ENCODE measurements around the gene B4GALT3.
"Not testable (repeated sequence)": the region's sequence is repeated elsewhere in the genome, so short reads cannot be mapped to it uniquely, and the experiment has no call there.

The B4GALT3 gene

DNA sequence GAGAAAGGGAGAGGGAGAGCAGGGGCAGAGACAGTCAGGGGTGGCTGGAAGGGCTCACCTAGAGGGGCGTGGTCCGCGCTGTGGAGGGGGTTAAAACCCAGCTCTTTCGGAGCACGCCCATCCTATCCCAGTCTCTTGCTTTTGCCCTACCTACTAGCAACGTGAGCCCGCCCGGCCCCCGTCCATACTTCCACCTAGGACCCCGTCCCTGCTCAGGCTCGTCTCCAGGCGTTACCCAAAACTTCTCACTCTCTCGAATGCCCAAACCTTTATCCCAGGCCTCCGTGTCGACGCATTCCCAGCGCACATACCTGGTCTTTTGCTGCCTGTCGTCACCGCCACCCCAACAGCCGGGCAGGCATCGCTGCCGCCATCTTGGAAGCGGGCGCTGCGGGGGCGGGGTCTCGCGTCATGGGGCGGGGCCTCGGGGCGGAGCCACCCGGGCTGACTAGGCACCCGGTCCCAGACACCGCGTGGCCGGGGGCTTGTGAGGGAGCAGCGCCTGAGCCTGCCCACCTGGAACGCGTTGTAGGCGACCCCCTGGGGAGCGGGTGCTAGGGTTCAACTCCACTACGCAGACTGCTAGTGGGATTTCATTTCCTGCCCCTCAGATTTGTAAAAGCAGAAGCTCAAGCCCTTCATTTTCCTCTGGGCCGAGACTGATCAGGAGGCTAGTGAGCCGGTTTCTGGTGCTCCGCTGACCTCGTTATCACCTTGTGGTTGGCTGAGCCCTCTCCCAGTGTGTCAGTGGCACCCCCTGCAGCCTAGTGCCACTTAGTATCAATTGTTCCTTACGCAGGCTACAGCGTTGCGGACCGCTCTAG lies at the start of gene B4GALT3:
TSS of gene B4GALT3 (minus strand) at position 396 of the 824 bp plus-strand sequence. CDS start 1,447 bp downstream, outside the sequence.
- DNase-seq (ENCODE audit: low spot score) = peak; percentile 75

DNA sequence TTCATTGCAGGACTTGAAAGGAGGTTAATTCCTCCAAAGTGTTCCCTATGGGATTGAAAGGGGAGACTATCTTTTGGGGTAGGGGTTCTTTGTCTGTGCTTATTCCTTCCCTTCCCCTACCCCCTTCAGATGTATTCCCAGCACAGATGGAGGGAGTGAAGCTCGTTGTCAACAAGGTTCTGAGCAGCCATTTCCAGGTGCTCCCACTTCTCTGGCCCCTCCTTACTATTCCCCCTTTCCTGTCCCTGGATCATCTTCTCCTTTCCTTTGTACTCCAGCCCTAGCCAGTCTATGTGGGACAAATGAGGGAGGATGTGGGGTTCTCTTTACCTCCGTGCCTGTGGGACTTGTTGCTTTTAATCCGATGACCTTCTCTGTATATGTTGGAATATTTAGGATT lies 49.5 kb upstream of the B4GALT3 start:
- DNase-seq (ENCODE audit: low spot score) = no peak

DNA sequence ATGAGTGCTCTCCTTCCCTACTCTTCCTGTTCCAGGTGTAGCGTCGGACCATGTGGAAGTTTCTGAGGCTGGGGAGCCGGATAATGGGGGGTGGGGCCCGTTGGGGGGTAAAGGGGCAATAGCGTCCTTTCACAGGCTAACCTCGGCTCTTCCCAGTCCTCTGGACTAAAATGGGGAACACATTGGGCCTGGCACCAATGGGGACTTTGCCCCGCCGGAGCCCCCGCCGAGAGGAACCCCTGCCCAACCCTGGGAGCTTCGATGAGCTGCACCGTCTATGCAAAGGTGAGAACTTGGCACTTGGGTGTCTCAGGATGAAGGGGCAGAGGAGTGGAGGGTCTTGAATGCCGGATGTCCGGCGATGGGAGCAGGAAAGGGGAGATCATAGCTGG lies 49.0 kb upstream of the B4GALT3 start:
- DNase-seq (ENCODE audit: low spot score) = no peak

DNA sequence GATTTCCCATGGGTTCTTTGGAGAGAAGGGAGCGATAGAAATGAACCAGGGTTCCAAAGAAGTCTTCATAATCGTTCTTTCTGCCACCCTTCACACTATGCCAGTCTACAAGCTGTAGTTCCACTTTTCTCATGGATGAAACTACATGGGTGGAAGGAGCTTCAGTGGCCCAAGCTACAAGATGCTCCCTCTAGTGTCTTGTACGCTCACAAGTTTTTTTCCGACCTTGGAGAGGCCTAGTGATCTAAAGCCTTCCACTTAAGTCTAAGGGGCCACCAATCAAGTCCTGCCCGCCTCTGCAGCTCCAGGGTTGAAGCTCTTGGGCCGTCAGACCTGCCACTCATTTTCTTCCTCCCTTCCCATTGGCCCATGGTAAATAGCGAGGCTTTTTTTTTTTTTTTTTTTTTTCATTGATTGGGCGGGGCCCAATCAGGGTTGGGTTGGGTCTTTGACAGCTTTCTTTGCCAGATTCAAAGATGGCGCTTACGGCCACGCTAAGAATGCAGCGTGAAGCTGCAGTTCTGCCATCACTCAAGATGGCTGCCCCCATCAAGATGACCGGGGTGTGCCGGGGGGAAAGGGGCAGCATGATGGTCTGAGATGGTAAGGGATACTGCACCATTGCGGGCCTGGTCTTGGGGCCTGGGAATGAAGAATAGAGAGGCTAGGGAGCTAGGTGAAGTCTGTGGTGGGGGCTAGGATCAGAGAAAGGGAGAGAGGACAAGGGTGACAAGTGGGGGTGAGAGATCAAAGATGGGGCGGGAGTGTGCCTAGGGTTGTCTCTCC lies 48.4 kb upstream of the B4GALT3 start, which contains the start of gene TOMM40L:
TSS of gene TOMM40L (plus strand) at position 527 of the 786 bp plus-strand sequence. CDS start 430 bp downstream, outside the sequence.
- DNase-seq (ENCODE audit: low spot score) = peak; percentile 99

DNA sequence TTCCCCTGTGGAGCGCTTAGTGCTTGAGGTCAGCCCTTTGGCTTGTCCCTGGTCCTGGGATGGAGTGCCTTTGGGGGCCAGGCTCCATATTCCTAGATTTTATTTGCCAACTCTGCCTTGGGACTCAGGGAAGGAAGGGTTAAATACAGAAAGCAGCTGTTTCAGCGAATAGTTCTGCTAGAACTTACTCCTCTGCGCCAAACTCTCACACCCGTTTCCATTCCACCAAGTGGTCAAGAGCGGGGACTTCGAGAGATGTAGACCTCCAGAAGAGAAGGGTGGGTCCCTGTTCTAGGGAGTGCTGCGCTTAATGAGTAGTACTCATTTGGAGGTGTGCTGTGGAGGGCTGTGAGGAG lies 47.8 kb upstream of the B4GALT3 start:
- DNase-seq (ENCODE audit: low spot score) = no peak

DNA sequence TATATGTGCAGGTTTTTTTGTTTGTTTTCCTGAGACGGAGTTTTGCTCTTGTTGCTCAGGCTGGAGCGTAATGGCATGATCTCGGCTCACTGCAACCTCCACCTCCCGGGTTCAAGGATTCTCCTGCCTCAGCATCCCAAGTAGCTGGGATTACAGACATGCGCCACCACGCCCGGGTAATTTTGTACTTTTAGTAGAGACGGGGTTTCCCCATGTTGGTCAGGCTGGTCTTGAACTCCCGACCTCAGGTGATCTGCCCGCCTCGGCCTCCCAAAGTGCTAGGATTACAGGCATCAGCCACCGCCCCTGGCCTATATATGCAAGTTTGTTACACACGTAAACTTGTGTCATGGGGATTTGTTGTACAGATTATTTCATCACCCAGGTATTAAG lies 47.4 kb upstream of the B4GALT3 start:
- DNase-seq (ENCODE audit: low spot score) = not testable (repeated sequence)

DNA sequence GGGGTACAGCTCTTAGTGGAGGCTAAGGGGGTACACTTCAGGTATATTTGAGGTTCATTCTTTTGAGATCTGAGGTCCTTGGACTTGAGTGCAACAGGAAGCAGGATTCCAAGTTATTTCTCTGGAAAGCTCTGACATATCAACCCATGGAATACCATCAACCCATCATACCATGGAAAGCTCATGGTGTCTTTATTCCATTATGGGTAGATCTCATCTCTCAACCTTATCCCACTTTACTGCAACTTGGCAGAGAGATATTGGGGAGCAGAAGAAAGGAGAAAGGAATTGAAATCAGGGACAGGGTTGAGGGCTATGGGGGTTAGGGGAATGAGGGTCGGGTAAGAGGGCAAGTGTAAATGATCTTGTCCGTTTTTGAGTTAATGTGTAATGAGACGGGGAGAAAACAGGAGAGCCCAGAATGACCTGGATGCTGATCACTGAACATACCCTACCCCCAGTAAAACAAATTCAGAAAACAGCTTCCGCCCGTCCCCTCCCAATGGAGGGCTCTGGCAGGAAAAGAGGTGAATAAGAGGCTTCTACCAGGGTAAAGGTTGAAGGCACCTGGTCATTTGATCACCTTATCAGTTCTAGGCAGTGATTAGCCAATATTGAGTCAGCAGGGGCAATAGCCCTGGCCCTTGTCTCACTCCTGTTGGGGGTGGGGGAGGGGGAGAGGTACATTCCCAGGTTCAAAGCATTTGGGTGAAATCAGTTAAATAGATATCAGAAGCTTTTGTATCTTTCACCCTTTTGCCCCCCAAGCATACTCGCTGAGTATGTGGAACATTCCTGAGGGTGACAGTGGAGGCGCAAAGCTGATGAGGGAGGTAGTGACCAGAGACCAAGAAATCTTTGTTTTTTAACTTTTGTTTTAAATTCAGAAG lies 46.7 kb upstream of the B4GALT3 start:
- DNase-seq (ENCODE audit: low spot score) = no peak

DNA sequence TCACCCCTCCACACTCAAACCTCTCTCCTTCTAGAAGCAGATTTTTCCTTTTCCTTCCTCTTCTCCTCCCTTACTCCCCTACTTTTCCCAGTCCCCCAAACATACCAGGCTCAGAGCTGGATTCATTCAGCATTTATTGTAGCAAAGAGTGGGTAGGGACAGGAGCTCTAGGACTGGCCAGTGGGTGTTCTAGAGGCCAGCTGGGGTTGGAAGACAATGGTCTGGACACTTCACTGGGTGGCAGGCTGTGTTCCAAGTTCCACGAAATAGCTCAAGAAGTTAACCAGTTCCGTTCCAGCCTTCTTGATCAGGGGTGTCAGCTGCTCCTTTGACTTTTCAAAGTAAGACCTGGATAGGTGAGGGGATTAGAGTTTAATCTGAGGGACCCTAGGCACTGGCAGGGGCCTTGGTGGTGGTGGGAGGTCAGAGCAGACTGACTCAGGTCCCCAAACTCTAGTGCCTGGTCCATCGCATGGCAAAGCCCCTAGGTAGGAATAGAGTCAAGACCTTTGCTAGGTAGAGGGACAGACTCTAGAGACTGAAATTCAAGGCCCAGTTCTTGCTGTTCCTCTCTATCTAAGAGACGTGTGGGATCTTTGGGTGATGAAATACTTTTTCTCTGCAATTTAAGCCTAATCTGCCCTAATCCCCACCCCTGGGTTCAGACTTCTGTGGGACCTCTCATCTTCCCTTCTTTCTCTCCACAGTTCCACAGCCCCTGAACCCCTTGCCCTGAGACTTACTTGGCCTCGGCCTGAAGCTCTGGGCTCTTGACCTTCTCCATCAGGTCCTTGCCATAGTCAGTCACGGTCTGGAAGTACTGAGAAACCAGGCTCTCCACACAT lies 45.1 kb upstream of the B4GALT3 start:
- DNase-seq (ENCODE audit: low spot score) = no peak

DNA sequence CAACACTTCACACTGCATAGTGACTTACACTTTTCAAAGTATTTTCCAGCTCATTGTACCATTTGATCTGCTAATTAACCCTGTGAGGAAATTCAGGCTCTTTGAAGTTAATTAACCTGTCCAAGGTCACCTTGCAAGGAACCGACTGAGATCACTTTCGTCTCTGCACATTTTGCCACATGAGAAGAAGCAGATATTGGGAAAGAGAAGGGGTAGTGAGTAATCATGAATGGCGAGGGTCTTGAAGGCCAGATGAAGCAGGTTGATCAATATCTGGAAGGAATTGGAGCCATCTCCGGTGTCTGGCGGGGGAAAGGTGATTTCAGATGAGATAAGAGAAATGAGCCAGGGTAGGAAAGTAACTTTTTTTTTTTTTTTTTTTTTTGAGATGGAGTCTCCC lies 42.7 kb upstream of the B4GALT3 start:
- no peak for DNase-seq (ENCODE audit: low spot score)

DNA sequence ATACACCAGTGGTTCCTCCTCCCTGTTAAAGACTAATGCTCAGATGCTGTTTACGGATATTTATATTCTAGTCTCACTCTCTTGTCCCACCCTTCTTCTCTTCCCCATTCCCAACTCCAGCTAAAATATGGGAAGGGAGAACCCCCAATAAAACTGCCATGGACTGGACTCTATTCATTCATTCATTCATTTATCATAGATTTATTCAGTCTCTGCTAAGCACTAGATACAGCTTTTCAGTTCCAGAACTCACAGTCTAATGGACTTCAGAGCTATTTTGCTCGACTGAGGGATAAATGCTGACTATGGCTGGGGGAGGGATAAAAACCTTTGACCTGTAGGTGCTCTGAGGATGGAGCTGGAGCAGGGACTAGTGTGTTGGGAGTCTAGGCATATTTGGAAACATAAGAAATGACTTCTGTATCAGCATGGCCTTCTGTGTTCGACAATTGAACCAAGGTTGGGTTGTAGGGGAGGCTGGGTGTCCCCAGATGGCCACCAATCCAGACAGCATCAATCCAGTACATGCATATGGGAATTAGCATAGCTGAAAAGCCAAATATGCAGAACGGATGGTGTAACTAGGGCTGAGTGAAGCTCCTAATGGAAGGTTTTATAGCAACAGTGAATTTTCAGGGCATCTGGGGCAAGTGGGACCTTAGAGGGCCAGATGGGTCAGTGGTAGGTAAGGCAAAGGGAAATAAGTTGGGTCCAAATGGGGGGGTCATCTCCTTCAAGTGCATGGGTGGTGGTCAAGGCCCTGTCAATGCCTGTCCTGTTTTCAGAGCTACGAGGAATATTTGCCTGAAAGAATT lies 42.0 kb upstream of the B4GALT3 start:
- no peak for DNase-seq (ENCODE audit: low spot score)

DNA sequence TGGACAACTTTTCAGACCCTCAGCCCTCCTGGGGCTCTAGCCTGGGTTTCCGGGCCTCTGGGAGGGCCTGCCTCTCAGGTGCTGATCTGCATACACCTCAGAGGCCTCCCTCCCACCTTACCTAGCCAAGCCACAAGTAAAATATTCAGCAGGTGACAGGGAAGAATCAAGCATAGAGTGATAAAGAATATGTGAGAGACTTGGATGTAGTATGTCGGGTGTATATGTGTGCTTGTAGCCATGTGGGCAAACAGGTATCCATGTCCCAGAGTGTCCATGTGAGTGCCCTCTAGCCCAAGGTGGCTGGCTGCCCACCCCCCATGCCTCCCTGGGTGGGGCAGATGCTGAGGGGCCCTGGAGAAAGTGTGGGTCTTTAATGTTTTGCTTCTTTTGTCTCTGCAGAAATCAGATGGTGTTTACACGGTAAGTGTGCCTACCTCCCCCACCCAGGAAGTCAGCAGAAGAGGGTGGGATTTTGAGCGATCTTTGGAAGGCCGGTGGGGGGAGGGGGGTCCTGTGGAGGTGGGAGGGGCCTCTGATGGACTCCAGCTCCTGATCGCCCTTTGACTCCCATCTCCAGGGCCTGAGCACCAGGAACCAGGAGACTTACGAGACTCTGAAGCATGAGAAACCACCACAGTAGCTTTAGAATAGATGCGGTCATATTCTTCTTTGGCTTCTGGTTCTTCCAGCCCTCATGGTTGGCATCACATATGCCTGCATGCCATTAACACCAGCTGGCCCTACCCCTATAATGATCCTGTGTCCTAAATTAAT lies 41.2 kb upstream of the B4GALT3 start:
- DNase-seq (ENCODE audit: low spot score) = no peak

DNA sequence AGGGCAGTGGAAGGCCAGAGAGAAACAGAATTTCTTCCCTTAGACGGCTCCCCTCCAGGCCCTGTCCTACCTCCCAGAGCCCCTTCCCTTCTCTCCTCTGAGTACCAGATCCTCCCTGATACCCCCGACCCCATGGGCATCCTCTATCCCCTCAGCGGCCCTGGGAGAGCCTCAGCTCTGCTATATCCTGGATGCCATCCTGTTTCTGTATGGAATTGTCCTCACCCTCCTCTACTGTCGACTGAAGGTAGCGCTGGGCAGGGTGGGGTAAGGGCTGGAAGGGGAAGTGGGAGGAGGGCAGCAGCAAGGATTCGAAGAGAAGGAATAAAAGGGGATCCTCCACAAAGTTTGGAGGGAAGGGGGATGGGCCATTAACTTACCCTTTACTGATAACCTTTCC lies 40.5 kb upstream of the B4GALT3 start:
- DNase-seq (ENCODE audit: low spot score) = no peak

DNA sequence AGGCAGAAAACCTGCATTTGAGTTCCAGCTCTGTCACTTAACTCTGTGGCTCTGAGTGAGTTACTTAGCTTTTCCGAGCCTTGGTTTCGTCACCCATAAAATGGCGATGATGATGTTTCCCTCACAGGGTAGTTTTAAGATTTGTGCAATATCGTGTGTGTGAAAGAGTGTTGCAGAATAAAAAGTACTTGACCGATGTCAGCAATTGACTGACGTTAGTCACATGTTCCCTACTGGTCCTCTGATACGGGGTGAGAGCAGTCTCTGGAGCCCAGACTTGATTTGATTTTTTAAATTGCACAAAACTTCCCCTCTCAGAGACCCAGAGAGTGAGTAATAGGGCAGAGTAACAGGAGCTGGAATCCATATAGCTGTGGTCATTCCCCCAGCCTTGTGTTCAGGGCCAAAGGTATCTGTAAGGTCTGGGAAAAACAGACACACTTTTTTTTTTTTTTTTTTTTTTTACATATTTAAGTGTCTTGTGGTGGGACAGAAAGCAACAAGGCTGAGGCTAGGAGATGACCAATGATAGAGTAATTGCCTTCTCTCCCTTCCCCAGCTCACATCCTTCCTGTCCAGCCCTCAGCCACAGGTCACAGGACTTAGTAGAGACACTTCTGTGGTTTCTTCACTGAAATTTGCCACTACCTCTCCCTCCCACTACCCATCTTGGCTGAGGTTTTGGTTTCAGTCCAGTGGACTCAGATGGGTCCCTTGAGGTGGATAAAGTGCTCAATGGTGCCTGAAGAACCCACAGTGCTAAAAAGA lies 39.8 kb upstream of the B4GALT3 start:
- DNase-seq (ENCODE audit: low spot score) = peak; percentile 57

DNA sequence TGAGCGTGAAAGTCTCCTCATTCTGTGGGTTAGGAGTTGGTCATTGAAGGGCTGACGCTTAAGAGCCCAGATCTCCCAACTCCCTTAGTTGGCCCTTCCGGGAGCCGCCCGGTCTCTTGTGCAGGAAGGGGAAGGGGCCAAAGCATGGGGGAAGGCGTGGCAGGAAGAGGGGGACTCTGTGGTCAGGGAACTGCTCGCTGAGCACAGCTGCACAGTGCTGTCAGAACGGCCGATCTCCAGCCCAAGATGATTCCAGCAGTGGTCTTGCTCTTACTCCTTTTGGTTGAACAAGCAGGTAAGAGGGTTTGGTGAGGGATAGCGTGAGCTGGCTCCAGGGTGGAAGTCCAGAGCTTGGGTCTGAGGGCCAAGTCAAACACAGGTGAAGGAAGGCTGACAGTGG lies 37.8 kb upstream of the B4GALT3 start, which contains the start of gene FCER1G:
TSS of gene FCER1G (plus strand) at position 220 of the 400 bp plus-strand sequence. CDS start at position 247, 27 bp downstream.
- no peak for DNase-seq (ENCODE audit: low spot score)

DNA sequence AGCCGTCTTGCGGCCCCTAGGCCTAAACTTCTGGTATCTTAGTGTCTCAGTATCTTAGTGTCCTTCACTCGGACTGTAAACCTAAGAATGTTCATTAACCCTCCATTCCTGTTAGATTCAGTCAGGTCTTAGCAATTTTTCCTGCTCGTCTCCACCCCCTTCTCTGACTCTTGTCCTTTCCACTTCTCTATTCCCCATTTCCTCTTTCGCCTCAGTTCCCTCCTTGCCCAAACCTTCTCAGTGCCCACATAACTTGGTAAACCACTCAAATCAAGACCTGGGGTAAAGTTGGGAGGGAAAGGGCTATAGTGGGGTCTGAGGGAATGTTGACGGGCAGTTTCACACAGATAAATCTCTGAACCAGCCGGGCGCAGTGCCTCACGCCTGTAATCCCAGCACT lies 37.1 kb upstream of the B4GALT3 start:
- DNase-seq (ENCODE audit: low spot score) = peak; percentile 58

DNA sequence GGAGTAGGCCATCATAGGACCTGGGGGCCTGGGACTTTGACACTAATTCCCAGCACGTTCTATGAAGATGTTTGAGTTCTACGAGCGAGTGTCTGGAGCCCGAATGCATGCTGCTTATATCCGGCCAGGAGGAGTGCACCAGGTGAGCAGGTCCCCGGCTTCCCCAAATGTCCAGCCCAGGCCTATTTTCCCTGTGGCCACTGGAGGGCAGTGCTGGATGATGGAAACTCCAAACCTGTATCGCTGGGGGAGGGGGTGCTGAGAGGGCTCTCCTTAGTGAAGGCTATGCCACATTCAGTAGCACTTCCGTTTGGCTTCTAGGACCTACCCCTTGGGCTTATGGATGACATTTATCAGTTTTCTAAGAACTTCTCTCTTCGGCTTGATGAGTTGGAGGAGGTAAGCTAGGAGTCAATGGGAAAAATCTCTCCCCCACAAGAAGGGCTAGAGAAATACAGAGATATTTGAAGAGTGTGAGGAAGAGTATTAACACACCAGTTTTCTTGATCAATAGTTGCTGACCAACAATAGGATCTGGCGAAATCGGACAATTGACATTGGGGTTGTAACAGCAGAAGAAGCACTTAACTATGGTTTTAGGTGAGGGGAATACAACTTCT lies 32.6 kb upstream of the B4GALT3 start:
- DNase-seq (ENCODE audit: low spot score) = peak; percentile 78

DNA sequence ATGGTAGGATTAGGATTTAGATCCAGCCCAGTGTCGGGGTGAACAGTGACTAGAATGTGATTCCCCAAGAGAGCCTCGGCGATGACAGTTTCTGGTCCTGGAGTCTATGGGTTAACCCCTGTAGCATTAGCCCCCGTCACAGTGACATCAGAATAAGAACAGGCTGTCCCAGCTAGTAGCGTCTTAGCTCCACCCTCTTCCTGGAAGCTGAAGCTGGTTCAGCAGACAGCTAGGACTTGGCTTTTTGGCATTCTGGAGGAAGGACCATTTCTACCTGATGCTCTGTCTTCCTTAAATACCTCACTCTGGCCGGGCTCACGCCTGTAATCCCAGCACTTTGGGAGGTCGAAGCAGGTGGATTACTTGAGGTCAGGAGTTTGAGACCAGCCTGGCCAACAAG lies 29.9 kb upstream of the B4GALT3 start:
- no peak for DNase-seq (ENCODE audit: low spot score)

All from pons (tissue), 1 donor.